Activated T-cell treated with anti-CD3 and anti-CD28 coated beads for 4 hours (primary cell): Measurements from ENCODE around the gene ACP6.
"Not testable (repeated sequence)": the region's sequence is repeated elsewhere in the genome, so short reads cannot be mapped to it uniquely, and the experiment has no call there.

ENCODE experiments used
- DNase-seq: peaks from one replicate; pipeline ENCODE4 v3.0.0-alpha.2; 2020

ACP6 gene

DNA sequence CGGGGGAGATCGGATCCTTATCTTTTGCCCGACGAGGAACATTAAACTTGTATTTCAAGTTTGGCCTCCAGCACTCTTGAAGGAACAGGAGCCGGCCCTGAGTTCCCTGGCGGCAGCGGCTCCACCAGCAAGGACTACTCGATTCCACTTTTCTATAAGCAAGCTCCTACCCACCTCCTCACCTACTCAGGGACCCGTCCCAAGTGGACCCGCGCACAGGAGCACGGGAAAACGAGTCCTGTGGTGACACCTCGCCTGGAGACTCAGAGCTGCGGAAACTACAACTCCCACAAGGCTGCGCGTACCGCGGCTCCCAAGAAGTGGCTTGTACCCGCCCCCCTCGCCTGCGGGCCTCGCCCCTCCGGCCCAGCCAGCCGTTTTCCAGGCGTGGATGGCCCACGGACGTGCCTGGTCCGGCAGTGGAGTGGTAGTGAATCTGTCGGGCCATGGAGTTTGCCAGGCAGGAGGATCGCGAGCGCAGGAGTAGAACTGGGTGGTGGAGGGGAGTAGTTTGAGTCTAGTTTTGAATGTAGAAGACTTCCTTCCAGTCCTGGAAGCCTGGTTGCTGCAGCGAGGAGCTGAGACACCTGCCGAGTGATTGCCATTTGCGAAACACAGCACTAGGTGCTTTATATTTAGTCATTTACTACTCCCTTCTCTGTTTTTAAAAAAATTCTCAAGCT is at the start of gene ACP6:
Gene ACP6, minus strand, starts transcription at position 206 of the 683 bp plus-strand sequence. CDS start 476 bp downstream, outside the sequence.
- peak; percentile 81 for DNase-seq

DNA sequence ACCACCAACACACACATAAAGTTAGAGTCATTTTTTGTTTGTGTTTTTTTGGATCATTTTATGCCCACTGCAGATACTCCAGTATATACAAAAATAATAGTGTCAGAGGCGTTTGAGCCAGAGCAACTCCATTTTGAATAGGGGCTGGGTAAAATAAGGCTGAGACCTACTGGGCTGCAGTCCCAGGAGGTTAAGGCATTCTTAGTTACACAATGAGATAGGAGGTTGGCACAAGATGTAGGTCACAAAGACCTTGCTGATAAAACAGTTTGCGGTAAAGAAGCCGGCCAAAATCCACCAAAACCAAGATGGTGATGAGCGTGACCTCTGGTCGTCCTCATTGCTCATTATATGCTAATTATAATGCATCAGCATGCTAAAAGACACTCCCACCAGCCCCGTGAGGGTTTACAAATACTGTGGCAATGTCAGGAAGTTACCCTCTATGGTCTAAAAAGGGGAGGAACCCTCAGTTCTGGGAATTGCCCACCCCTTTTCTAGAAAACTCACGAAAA is 49.4 kb upstream of the ACP6 start:
- DNase-seq, result no peak

DNA sequence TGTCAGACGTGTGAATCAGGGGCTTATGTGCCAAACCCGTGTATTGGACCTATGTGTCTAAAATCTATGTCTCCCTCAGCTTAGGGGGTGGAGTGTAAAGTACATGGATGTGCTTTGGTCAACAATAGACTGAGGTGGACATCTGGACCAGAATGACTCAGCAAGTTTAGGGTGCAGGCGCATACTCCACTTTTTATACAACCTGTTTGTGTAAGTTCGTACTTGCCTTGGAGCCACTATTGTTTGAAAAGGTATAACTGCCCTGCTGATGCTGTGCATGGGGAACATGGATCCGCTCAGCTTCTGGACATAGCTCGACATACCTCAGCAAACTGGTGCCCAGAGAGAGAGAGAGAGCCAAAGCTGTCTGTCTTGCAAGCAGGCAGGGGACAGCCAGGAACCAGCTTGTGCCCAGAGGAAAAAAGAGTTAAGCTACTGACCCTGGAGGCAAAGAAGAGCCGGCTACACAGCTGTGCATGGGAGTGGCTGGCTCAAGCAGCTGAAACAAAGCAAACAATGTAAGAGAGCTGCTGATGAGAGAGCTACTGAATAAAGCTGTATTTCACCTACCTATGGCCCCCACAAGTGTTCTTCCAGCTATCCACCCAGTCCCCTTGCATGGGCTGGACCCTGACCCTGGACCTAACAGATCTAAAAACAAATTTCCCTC is 48.8 kb upstream of the ACP6 start:
- no peak for DNase-seq

DNA sequence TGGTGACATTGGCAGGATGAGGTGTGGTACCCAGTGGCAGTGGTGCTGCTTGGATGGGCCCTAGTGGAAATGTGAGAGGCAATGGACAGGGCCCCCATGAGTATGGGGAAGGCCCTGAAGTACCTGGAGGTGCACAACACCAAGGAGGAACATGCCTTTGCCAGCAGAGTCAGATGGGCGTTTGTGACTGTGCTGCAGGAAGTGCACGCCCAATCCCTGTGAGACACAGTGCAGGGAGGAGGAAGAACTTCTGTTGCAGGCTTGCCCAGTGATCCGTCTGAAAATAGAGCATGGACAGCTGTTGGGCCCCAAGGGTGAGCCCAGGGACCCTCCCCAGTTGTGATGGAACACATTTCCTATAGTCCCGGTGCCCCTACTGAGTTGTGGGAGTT is 47.4 kb upstream of the ACP6 start:
- DNase-seq, result no peak

DNA sequence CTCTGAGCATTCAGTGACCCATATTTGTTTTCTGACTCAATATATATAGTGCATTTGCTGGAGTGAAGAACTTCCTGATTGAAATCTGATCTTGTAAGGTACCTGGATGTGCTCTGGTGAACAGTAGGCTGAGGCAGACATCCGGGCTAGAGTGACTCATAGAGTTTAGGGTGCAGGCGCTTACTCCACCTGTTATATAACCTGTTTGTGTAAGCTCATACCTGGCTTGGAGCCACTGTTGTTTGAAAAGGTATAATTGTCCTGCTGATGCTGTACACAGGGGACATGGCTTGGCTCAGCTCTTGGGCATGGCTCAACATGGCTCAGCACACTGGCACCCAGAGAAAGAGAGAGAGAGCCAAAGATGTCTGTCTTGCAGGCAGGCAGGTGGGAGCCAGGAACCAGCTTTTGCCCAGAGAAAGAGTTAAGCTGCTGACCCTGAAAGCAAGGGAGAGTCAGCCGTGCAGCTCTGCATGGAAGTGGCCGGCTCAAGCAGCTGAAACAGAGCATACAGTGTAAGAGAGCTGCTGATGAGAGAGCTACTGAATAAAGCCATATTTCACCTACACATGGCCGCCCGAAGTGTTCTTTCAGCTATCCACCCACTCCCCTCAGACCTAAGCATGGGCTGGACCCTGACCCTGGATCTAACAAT is 46.9 kb upstream of the ACP6 start:
- DNase-seq, result no peak

DNA sequence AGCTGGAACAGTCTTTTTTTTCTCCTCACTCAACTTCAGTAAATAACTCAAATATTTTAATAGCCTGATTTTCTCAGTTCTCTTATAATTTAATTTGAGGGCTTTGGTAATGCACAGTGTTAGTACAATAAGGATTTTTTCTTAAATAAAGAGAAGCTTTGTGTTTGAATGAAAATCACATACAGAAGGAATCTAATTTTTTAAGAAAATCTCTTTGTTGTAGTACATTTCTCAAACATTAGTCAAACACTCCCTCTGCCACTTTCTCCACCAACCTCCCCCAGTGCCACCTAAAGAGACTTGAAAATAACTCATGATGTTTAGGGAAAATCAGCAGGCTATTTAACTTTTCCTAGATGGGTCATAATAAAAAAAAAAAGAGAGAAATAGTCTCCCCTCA is 42.3 kb upstream of the ACP6 start:
- DNase-seq, result no peak

DNA sequence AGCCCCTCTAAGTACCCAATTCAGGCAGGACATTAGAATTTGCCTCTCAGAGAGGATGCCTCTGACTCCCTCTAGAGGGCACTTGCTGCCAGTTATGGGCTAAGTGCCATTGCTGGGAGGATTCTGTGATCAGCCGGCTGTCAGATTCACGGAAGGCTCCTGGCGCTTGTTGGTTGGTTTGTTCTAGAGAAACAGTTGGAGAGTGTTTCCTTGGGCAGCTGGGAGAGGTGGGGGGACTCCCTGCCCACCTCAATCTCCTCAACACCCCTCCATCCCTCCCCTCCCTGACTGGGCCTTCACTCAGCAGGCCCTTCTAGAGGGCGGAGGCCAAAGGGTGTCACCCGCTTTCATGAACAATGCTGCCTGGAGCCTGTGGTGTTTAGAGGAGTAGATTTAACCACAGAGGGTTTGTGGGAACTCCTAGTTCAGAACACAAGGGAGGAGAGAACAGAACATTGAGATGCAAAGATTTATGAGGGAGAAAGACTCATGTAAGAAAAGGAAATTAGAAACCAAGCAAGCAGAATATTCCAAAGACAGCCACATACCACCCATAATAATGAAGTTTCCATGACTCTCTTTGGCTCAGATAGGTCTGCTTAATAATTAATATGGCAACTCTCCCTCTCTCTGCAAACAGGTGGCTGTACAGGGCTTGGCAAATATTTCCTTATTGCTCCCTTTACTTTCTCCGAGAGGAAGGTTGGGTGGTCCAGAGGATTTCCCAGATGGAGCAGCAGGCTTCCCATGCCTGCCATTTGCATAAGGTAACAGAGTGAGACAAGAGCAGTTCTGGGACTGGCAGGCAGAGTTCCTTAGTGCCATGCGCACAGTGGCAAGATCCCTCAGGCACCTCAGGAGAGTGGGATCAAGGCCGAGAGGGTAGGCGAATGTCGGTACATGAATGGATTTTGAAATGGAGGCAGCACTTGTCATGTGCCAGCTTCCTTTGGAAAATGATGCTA is 30.0 kb upstream of the ACP6 start:
- peak; percentile 46 for DNase-seq

DNA sequence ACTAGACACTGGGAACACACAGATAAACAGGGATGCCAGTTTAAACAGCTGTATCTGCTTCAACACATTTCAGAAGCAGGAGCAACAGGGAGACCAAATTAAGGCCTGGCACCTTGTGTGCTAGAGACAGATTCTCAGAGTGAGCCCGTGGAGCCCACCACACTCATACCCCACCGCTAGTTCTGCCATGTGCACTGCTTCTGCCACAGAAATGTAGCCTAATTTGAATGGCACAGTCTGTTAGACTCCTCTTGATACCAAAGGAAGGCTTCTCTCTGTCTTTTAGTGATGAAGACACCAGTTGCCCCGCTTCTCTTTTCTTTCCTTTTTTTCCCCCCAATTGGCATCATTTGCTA is 29.3 kb upstream of the ACP6 start:
- DNase-seq, result no peak

DNA sequence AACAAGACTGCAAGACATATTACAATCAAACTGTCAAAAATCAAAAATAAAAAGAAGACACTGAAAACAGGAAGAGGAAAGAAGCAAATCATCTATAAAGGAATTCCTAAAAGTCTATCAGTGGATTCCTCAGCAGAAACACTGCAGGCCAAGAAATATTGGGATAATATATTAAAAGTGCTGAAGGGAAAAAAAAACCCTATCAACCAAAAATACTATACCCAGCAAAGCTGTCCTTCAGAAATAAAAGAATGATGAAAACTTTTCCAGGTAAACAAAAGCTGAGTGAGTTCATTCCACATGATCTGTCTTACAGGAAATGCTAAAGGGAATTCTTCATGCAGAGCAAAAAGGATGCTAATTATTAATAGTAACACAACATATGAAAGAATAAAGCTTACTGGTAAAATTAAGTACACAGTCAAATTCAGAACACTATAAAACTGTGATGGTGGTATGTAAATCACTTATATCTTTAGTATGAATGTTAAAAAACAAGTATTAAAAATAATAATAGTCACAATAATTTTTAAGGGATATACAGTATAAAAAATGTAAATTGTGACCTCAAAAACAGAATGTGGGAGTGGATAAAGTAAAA is 12.9 kb upstream of the ACP6 start:
- DNase-seq, result no peak

DNA sequence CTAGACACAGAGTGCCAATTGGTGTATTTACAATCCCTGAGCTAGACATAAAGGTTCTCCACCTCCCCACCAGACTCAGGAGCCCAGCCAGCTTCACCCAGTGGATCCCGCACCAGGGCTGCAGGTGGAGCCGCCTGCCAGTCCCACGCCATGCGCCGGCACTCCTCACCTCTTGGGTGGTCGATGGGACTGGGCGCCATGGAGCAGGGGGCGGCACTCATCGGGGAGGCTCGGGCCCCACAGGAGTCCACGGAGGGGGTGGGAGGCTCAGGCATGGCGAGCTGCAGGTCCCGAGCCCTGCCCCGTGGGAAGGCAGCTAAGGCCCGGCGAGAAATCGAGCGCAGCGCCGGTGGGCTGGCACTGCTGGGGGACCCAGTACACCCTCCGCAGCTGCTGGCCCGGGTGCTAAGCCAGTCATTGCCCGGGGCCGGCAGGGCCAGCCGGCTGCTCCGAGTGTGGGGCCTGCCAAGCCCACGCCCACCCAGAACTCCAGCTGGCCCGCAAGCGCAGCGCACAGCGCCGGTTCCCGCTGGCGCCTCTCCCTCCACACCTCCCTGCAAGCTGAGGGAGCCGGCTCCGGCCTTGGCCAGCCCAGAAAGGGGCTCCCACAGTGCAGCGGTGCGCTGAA is 10.4 kb upstream of the ACP6 start:
- not testable (repeated sequence) for DNase-seq

DNA sequence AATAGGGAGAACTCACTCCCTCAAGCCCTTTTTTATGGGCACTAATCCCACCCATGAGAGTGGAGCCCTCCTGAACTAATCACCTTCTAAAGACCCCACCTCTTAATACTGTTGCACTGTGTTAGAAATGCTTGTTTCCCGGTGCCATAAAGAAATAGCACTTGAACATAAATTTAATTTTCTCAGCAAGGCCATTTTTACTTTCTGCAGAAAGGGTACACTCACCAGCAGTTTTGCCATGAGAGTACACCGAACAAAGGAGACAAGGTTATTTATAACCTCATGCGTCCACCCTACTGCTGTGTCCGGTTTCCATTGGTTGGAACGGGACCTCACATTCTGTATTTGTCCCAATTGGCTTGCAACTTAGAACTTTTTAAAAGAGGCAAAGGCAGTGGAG is 7.4 kb upstream of the ACP6 start:
- not testable (repeated sequence) for DNase-seq

DNA sequence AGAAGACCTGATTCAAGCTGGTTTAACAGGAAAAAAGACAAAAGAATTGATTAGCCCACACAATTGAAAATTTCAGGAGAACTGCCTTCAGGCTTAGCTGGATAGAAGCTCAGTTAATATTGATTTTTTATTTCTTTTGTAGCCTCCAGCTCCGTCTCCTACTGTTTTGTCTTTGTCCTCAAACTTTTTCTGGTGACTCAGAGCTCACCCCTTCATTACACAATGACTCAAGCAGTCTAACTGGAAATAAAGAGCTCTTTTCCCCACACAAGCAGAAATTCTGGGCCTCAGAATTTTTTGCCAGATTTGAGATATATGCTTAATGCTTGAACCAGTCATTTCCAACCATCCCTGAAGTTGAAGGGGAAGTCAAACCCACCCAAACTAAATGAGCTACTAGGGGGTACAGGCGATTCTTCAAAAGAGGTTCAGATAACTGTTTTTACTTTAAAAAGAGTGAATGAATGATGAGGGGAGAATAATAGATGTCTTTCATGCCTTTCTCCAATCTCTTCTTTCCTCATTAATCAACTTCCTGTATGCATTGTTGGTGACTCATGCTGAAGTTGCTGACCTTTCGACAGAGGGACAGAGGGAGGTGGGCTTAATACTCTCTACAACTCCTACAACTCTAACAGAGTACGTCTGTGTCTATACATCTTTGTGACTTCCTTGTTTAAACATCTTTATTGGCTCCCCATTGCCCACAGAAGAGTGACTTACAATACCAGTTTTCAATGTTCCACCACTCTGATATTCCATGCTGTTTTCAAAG is 6.2 kb upstream of the ACP6 start:
- DNase-seq, result no peak

DNA sequence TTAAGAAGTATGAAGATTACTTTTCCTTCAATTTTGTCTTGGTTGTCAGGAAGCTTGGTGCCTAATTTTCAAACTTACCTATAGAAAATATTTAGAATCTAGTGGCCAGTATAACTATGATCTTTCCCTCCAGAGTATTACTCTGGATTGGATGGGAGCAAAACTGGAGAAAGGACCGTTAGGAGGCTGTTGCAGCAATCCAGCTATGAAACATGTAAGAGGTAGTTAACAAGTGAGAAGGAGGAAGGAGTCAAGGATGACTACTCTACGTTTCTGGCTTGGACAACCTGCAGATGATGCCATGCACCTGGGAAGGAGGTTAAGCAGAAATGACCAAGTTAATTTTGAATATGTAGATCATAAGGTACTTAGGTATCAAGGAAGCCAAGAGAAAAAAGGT is 3.5 kb upstream of the ACP6 start:
- DNase-seq, result no peak

DNA sequence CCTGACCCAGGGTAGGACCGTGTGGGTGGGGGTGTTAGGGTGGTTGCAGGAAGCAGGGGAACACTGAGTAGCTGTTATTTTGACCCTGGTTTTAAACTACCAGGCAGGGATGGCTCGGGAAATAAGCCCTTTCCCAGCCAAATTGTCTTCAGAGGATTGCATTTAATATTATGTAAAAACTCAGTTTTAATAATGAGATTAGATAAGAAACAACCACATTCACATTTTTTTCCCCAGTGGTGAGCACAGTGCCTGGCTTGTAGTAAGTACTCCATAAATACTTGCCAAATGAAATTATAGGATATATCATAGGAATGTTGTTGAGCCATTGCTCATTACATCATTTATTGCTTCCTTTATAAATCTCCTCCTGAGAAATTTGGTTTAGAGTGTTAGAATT is 3.1 kb upstream of the ACP6 start:
- no peak for DNase-seq

DNA sequence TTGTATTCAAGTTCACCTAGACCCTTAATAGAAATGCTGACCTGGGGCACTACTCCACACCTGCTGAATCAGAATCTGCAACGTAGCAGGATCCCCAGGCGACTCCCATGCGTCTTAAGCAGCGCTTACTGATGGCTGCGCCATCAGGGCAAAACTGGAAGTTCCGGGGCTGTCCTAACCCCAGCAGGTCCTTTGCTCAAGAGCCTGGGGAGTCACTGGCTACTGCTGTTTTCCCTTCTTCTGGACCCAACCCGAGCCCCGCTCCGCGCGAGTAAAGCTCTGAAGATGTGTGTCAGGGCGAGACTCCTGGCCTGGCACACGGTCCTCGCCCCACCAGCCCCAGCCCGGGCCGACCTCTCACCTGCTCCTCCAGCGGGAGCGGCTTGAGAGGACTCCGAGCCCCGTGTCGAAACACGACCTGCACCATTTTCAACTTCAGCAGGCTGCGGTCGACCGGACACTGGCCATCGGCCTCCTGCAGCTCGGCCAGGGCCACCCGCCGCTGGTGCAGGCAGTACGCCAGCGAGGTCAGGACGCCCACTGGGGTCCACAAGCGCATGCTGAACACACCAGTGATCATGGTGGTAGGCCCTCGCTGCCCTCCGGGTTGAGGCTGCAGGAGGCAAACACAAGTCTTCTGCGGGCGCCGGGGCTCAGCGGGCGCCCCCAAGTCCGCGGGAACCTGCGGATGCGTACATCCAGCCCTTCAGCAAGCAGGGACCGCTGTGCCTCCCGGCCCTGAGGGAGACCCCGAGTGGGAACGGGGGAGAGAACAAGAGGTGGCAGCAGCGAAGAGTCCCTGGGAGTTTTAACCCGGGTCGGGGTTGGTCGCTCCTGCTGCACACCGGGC is 630 bp downstream of the ACP6 start:
- no peak for DNase-seq

DNA sequence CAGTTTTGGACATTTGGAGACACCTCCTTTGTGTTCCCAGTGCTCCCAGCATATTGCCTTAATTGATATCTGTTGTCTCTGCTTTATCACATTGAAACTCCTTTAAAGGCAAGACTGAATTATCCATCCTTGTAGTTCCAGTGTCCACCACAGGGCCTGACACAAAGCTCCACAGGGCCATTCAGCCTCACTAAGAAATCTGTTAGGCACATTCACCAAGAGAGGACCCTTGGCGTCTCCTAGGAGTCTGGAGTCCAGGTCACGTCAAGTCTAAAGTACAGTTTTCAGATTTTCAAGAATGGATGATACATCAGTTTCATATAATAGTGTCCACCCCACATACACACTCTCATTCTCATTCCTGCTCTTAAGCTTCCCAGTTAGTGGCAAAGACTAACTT is 4.8 kb downstream of the ACP6 start:
- no peak for DNase-seq

DNA sequence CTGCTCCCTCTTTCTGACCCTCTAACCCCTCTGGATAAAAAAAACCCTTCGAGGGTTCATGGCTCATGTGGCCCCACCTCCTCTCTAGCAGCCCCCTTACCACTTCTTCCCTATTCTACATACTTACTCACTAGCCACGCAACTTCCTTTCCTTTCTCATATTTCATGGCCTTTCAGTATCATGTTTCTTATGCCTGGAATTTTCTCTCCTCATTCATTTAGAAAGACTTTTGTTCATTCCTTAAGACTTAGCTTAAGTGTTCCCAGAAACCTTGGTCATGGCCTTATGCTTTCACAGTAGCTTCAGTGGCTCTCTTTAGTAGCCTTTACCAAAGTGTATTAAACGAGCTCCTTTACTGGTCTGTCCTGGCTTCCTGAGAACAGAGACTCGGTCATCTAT is 6.1 kb downstream of the ACP6 start:
- no peak for DNase-seq

DNA sequence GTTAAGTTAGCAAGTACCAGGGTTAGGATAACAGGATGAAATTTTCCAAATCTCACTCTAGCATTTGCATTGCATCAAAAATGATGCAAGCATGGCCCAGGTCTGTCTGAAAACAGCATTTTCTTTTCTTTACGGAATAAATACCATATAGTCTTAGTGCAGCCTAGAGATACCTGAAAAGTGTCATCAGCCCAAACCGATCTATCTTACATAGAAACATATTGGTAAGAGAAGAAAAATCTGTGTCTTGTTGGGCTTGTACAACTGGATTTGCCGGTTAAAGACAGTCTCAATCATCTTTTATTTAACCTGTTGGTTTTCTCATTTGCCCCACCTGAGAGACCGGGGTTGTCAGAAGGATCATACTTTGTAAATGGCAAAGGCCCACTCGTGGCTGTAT is 15.8 kb downstream of the ACP6 start:
- DNase-seq, result no peak

DNA sequence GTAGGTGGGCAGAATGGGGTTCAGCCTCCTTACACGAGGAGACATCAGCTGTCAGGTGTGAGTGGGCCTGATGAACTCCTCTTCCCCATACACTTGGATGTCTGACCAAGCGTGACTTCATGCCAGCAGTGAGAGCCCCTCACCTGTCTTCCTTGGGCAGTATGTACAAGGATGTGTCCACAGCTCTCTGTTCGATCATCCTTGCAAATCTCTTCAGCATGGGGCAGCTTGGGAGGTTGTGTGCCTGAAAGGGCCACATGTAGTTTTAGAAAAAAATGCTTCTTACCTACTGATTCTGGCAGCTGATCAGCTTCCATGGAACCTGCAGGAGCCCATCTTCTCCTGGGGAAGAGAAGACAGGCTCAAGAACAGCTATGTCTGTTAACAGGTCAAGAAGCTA is 18.0 kb downstream of the ACP6 start:
- no peak for DNase-seq

DNA sequence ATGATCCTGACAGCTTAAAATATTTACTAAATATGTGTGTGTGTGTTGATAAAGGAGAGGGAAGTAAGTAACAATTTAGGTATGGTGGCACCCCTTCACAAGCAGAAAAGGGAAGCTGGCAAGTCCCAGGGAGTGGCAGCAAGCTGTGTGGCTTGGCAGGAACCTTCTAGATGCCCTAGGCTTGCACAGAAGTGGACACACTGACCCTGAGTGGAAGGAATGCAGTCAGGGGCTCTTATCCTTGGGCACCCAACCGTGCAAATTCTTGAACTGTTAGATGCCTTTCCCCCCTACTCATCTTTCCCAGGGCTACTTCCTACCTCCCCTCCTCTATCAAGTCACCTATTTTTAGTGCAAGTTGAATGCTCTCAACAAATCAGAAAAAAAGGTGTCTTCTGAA is 18.9 kb downstream of the ACP6 start:
- no peak for DNase-seq
